ENCODE data around the gene DHRS7C.
"Not testable (repeated sequence)": the region's sequence is repeated elsewhere in the genome, so short reads cannot be mapped to it uniquely, and the experiment has no call there.

The DHRS7C gene

GRCh38 chr17:9798724-9799123, 7.3 kb upstream of the DHRS7C start:
- no peak overlapping the region for H3K4me3 ChIP-seq
- no peaks in the 10 kb centered on the region for H3K9me3 ChIP-seq
- H3K4me1 ChIP-seq, result no peaks in the 10 kb centered on the region
- no peak for DNase-seq (ENCODE audit: low spot score in 2 of 2)
- in situ Hi-C loops (cut with MboI; ENCODE audit: low sequenced_read_pairs), result no loop called here
- H3K36me3 ChIP-seq (replicated peaks), result no peaks in the 10 kb centered on the region
- H3K27me3 ChIP-seq (ENCODE audit: low read depth), result no peaks in the 10 kb centered on the region

DNA sequence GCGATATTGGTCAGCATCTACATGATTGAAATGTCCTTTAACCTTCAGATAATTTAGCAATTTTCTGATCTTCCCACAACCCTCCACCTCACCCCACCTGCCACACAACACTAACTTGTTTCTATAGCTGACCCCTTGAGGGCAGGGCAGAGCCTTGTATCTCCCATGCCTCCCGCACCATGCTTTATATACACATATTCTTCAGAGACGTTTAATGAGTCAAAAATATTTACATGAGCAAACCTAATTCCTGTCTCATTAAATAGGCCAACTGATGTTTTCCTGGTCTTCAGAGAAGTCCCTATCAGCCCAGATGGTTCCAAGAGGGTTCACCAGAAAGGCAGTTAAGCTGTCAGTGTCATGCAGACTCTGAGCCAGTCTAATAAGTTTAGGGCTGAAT, 6.6 kb upstream of the DHRS7C start:
- Histone ChIP-seq H3K4me3 (no peak overlapping the region), H3K9me3 (no peaks in the 10 kb centered on the region), H3K4me1 (no peaks in the 10 kb centered on the region), H3K27me3 (ENCODE audit: low read depth) (no peaks in the 10 kb centered on the region), H3K36me3 (replicated peaks) (no peaks in the 10 kb centered on the region)
- in situ Hi-C loops (cut with MboI; ENCODE audit: low sequenced_read_pairs), result no loop called here
- DNase-seq (ENCODE audit: low spot score in 2 of 2), result no peak

DNA sequence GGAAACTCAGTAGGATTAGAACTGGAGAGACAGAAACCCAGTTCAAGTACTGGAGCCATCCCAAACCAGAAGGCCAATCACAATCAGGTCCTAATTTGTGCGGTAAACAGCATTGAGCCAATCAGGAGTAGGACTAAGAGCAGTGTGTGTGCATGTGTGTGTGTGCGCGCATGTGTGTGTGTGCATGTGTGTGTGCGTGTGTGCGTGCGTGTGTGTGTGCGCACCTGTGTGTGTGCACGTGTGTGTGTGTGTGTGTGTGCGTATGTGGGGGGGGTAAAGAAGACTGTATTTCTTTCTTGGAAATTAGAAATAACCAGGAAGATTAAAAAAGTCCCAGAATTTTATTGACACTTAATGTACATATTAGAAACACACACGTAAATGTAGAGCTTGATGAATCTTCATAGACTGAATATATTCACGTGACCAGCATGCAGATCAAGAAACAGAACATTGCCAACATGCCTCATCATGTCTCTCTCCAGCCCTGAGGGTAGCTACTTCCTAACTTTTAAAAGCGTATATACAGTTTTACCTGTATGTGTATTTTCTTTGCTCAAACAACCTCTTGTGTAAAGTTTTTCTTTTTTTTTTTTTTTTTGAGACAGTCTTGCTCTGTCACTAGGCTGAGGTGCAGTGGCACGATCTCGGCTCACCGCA, 919 bp upstream of the DHRS7C start:
- H3K36me3 ChIP-seq (replicated peaks), result no peaks in the 10 kb centered on the region

DNA sequence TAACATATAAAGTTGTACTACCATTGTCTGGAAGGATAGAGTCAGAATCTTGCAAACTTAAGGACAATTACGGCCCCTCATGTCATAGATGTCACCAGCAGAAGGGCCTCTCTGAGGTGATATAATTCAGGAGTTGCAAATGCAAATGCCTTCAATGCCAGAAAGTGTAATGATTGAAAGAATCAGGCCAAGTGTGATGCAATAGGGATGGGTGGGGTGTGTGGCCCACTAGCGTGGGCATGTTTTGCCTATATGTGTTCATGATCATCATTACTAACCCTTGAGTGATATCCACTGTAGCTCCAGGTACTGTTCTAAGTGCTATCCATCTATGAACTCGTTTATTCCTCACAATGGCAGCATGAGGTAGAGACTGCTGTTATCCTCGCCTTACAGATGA, 1.1 kb downstream of the DHRS7C start:
- H3K4me3 ChIP-seq, result no peak overlapping the region
- no peaks in the 10 kb centered on the region for H3K4me1 ChIP-seq
- in situ Hi-C loops (cut with MboI; ENCODE audit: low sequenced_read_pairs), result no loop called here
- no peak for DNase-seq (ENCODE audit: low spot score in 2 of 2)
- H3K9me3 ChIP-seq, result no peaks in the 10 kb centered on the region
- no peaks in the 10 kb centered on the region for H3K27me3 ChIP-seq (ENCODE audit: low read depth)
- H3K36me3 ChIP-seq (replicated peaks), result no peaks in the 10 kb centered on the region

More for the DNA sequence above, 919 bp upstream of the DHRS7C start:
- DNase-seq (ENCODE audit: low spot score in 2 of 2), result no peak
- Histone ChIP-seq H3K9me3 (no peaks in the 10 kb centered on the region), H3K4me1 (no peaks in the 10 kb centered on the region), H3K4me3 (no peak overlapping the region), H3K27me3 (ENCODE audit: low read depth) (no peaks in the 10 kb centered on the region)
- in situ Hi-C loops (cut with MboI; ENCODE audit: low sequenced_read_pairs), result no loop called here

- H3K36me3 ChIP-seq (replicated peaks), result no peaks in the 10 kb centered on the region
- in situ Hi-C loops (cut with MboI; ENCODE audit: low sequenced_read_pairs), result no loop called here
- no peak overlapping the region for H3K4me3 ChIP-seq
- no peaks in the 10 kb centered on the region for H3K4me1 ChIP-seq
- DNase-seq (ENCODE audit: low spot score in 2 of 2), result no peak
- no peaks in the 10 kb centered on the region for H3K9me3 ChIP-seq
- H3K27me3 ChIP-seq (ENCODE audit: low read depth), result no peaks in the 10 kb centered on the region
Observed at GRCh38 chr17:9788601-9789000, 2.8 kb downstream of the DHRS7C start.

- Histone ChIP-seq H3K27me3 (ENCODE audit: low read depth) (no peaks in the 10 kb centered on the region), H3K36me3 (replicated peaks) (no peaks in the 10 kb centered on the region), H3K4me3 (no peak overlapping the region), H3K9me3 (no peaks in the 10 kb centered on the region), H3K4me1 (no peaks in the 10 kb centered on the region)
- DNase-seq (ENCODE audit: low spot score in 2 of 2), result no peak
- in situ Hi-C loops (cut with MboI; ENCODE audit: low sequenced_read_pairs), result no loop called here
Observed at GRCh38 chr17:9784544-9784943, 6.8 kb downstream of the DHRS7C start.

DNA sequence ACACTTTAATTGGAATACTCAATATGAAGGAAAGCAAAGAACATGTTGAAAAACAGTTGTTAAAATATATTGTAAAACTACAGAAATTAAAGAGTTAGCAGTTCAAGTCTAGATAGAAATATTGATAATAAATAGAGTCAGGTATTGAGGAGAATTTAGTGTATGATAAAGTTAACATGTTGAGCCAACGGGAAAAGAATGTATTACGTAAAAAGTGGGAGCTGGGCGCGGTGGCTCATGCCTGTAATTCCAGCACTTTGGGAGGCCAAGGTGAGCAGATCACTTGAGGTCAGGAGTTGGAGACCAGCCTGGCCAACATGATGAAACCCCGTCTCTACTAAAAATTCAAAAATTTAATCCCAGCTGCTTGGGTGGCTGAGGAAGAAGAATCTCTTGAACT, 7.9 kb downstream of the DHRS7C start:
- H3K36me3 ChIP-seq (replicated peaks); H3K4me3 ChIP-seq; DNase-seq (ENCODE audit: low spot score in 2 of 2); H3K27me3 ChIP-seq (ENCODE audit: low read depth); in situ Hi-C loops (cut with MboI; ENCODE audit: low sequenced_read_pairs); H3K4me1 ChIP-seq; H3K9me3 ChIP-seq: not testable (repeated sequence)

DNA sequence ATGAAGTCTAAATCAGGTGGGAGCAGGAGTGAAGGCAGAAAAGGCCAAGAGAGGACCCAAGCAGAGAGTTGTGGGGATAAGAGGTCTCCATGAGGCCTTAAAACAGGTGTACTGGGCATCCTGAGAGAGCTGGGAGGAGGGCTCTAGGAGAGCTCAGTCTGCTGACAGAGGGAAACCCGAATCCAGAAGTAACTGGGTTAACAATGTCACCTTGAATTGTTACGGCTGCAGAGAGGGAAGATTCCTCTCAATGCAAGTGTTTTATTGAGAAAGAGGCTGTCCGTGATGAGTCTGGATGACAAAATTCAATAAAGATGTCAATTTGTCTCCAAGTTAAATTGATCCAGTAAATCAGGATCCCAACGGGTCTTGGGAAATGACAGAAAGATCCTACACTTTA, 8.3 kb downstream of the DHRS7C start:
- no peaks in the 10 kb centered on the region for H3K36me3 ChIP-seq (replicated peaks)
- no peaks in the 10 kb centered on the region for H3K4me1 ChIP-seq
- H3K27me3 ChIP-seq (ENCODE audit: low read depth), result no peaks in the 10 kb centered on the region
- in situ Hi-C loops (cut with MboI; ENCODE audit: low sequenced_read_pairs), result no loop called here
- no peak overlapping the region for H3K4me3 ChIP-seq
- no peaks in the 10 kb centered on the region for H3K9me3 ChIP-seq
- DNase-seq (ENCODE audit: low spot score in 2 of 2), result no peak

DNA sequence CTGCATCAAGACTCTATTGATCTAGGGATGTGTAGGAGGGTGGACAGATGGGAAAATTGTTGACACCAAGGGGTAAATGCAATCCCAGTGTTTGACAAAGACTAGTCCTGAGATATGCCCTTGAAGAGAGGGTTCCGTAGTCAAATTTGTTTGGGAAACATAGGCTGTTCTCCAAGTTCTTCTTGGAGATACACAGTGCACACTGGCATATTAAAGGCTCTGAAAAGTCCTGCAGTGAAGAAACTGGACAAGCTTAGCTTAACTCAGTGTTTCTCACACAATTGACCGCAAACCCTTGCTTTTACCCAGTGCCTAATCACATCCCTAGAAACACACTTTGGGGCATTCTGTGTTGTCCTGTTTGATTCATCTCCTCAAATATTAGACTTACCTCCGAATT, 10.8 kb downstream of the DHRS7C start:
- no peaks in the 10 kb centered on the region for H3K9me3 ChIP-seq
- no peaks in the 10 kb centered on the region for H3K27me3 ChIP-seq (ENCODE audit: low read depth)
- H3K4me3 ChIP-seq, result no peak overlapping the region
- H3K4me1 ChIP-seq, result no peaks in the 10 kb centered on the region
- DNase-seq (ENCODE audit: low spot score in 2 of 2), result no peak
- in situ Hi-C loops (cut with MboI; ENCODE audit: low sequenced_read_pairs), result no loop called here
- H3K36me3 ChIP-seq (replicated peaks), result no peaks in the 10 kb centered on the region

GRCh38 chr17:9776911-9777310, 14.5 kb downstream of the DHRS7C start:
- in situ Hi-C loops (cut with MboI; ENCODE audit: low sequenced_read_pairs), result no loop called here
- Histone ChIP-seq H3K9me3 (no peaks in the 10 kb centered on the region), H3K36me3 (replicated peaks) (no peaks in the 10 kb centered on the region), H3K27me3 (ENCODE audit: low read depth) (no peaks in the 10 kb centered on the region), H3K4me3 (no peak overlapping the region), H3K4me1 (no peaks in the 10 kb centered on the region)
- DNase-seq (ENCODE audit: low spot score in 2 of 2), result no peak

DNA sequence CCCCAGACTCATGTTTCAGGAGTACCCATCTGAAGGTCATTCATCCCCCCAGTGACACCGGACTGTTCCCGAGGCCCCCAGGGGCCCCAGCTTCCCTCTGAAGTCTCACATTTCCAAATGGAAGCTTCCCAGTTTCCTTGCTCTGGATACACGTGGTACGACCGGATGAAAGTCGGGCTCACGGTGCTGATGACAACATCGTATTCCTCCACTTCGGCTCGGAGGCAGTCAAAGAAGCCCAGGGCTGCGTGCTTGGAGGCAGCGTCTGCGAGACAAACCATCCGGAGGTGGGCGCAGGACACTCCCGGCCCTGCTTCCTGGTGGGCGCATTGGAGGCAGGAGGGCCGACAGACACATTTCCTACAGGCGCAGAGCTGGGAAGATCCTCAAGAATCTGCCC, 18.7 kb downstream of the DHRS7C start:
- DNase-seq (ENCODE audit: low spot score in 2 of 2), result no peak
- Histone ChIP-seq H3K27me3 (ENCODE audit: low read depth) (no peaks in the 10 kb centered on the region), H3K4me3 (no peak overlapping the region), H3K9me3 (no peaks in the 10 kb centered on the region), H3K36me3 (replicated peaks) (no peaks in the 10 kb centered on the region), H3K4me1 (no peaks in the 10 kb centered on the region)
- in situ Hi-C loops (cut with MboI; ENCODE audit: low sequenced_read_pairs), result no loop called here

- Histone ChIP-seq H3K9me3 (no peaks in the 10 kb centered on the region), H3K4me3 (no peak overlapping the region), H3K4me1 (no peaks in the 10 kb centered on the region), H3K36me3 (replicated peaks) (no peaks in the 10 kb centered on the region), H3K27me3 (ENCODE audit: low read depth) (no peaks in the 10 kb centered on the region)
- no peak for DNase-seq (ENCODE audit: low spot score in 2 of 2)
- in situ Hi-C loops (cut with MboI; ENCODE audit: low sequenced_read_pairs), result no loop called here
Observed at GRCh38 chr17:9771465-9771864, 19.9 kb downstream of the DHRS7C start.

- H3K27me3 ChIP-seq (ENCODE audit: low read depth), result no peaks in the 10 kb centered on the region
- in situ Hi-C loops (cut with MboI; ENCODE audit: low sequenced_read_pairs), result no loop called here
- no peak for DNase-seq (ENCODE audit: low spot score in 2 of 2)
- H3K9me3 ChIP-seq, result no peaks in the 10 kb centered on the region
- no peak overlapping the region for H3K4me3 ChIP-seq
- H3K36me3 ChIP-seq (replicated peaks), result no peaks in the 10 kb centered on the region
- no peaks in the 10 kb centered on the region for H3K4me1 ChIP-seq
Observed at GRCh38 chr17:9769036-9769695, 22.2 kb downstream of the DHRS7C start.

GRCh38 chr17:9768381-9768934, 22.9 kb downstream of the DHRS7C start:
- Histone ChIP-seq H3K36me3 (replicated peaks) (no peaks in the 10 kb centered on the region), H3K27me3 (ENCODE audit: low read depth) (no peaks in the 10 kb centered on the region), H3K4me3 (no peak overlapping the region), H3K4me1 (no peaks in the 10 kb centered on the region), H3K9me3 (no peaks in the 10 kb centered on the region)
- in situ Hi-C loops (cut with MboI; ENCODE audit: low sequenced_read_pairs), result no loop called here
- peak in 1 of 2 experiments; percentile 31 for DNase-seq (ENCODE audit: low spot score in 2 of 2)

Data from HAP-1 (cell line).